ENCODE measurements around the gene KRT75. TPM values are rescaled to one million over a fixed set of nuclear protein-coding genes. Genes with fewer than 3 reads are reported as not detected.

Gene KRT75
- total and polyA plus RNA-seq, 4 donors = 0.06 to 0.12 TPM; not detected in 2

- no CpG with 5 or more reads among the region's 1 CpG for WGBS (ENCODE audit: insufficient coverage)
- no peaks in the 10 kb centered on the region for H3K36me3 ChIP-seq (ENCODE audit: control insufficient read depth, insufficient read depth, low read length)
Observed at GRCh38 chr12:52419656-52420055, 14.5 kb downstream of the KRT75 start.

GRCh38 chr12:52418576-52419110, 15.5 kb downstream of the KRT75 start:
- 89% methylated on average over 4 of the region's 4 CpGs for WGBS (ENCODE audit: insufficient coverage)
- no peaks in the 10 kb centered on the region for H3K9me3 ChIP-seq (ENCODE audit: control insufficient read depth, insufficient read depth, low read length)
- no peaks in the 10 kb centered on the region for H3K36me3 ChIP-seq (ENCODE audit: control insufficient read depth, insufficient read depth, low read length)
- no peak for DNase-seq (ENCODE audit: low read depth in 4 of 6, low spot score in 6 of 6)
- no peaks in the 10 kb centered on the region for H3K27me3 ChIP-seq (ENCODE audit: control insufficient read depth, insufficient read depth, low read length)
- no peak overlapping the region for H3K4me3 ChIP-seq (ENCODE audit: low read depth, low read length)
- H3K4me1 ChIP-seq (ENCODE audit: control insufficient read depth, insufficient read depth, low read length) = peaks cover 11% of the 10 kb centered on the region
- no peak overlapping the region for H3K27ac ChIP-seq (ENCODE audit: low read depth, low read length)

More at GRCh38 chr12:52419656-52420055, 14.5 kb downstream of the KRT75 start:
- Histone ChIP-seq H3K27ac (ENCODE audit: low read depth, low read length) (no peak overlapping the region), H3K9me3 (ENCODE audit: control insufficient read depth, insufficient read depth, low read length) (no peaks in the 10 kb centered on the region), H3K4me3 (ENCODE audit: low read depth, low read length) (no peak overlapping the region), H3K27me3 (ENCODE audit: control insufficient read depth, insufficient read depth, low read length) (no peaks in the 10 kb centered on the region), H3K4me1 (ENCODE audit: control insufficient read depth, insufficient read depth, low read length) (peaks cover 13% of the 10 kb centered on the region)
- DNase-seq (ENCODE audit: low read depth in 4 of 6, low spot score in 6 of 6) = no peak

DNA sequence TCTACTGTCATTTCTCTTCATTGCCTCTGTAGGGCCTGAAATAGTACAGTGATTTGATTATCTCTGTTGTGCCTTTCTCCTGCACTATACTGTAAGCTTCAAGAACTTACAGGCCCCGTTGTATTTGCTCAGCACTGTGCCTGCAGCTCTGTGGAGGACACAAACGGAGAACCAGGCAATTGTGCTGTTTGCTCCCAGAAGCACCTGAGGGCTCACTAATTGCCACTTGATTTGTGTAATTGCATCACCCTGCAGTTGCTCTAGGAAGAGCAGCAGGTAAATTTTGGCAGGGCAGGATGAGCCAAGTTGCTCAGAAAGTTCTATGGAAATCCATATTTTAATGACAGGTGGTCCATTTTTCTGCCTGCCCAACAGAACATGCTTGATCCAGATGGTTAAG, 16.4 kb downstream of the KRT75 start:
- Histone ChIP-seq H3K27ac (ENCODE audit: low read depth, low read length) (no peak overlapping the region), H3K36me3 (ENCODE audit: control insufficient read depth, insufficient read depth, low read length) (no peaks in the 10 kb centered on the region), H3K27me3 (ENCODE audit: control insufficient read depth, insufficient read depth, low read length) (no peaks in the 10 kb centered on the region), H3K4me3 (ENCODE audit: low read depth, low read length) (no peak overlapping the region), H3K4me1 (ENCODE audit: control insufficient read depth, insufficient read depth, low read length) (peaks cover 7% of the 10 kb centered on the region), H3K9me3 (ENCODE audit: control insufficient read depth, insufficient read depth, low read length) (no peaks in the 10 kb centered on the region)
- 45% methylated on average over 2 of the region's 2 CpGs for WGBS (ENCODE audit: insufficient coverage)
- peak in 1 of 6 donors; percentile 53 for DNase-seq (ENCODE audit: low read depth in 4 of 6, low spot score in 6 of 6)

DNA sequence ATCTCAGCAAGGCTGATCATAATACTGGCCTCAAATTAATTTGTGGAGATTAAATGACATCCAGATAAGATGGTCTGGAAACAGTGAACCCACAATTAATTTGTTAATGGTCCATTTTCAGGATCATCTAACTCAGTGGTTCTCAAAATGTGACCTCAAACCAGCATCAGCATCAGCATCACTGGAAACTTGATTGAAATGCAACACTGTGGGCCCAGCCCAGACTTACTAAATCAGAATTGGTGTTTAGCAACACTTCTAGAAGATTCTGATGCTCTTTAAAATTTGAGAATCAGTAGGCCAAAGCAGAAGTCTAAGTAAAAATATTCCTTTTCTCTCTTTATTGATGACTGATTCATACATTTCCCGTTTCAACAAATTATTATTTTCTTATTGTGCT, 17.4 kb downstream of the KRT75 start:
- no CpG with 5 or more reads among the region's 1 CpG for WGBS (ENCODE audit: insufficient coverage)
- H3K27me3 ChIP-seq (ENCODE audit: control insufficient read depth, insufficient read depth, low read length) = no peaks in the 10 kb centered on the region
- no peak for DNase-seq (ENCODE audit: low read depth in 4 of 6, low spot score in 6 of 6)
- no peaks in the 10 kb centered on the region for H3K36me3 ChIP-seq (ENCODE audit: control insufficient read depth, insufficient read depth, low read length)
- no peak overlapping the region for H3K27ac ChIP-seq (ENCODE audit: low read depth, low read length)
- H3K4me3 ChIP-seq (ENCODE audit: low read depth, low read length) = no peak overlapping the region
- no peaks in the 10 kb centered on the region for H3K9me3 ChIP-seq (ENCODE audit: control insufficient read depth, insufficient read depth, low read length)
- H3K4me1 ChIP-seq (ENCODE audit: control insufficient read depth, insufficient read depth, low read length) = peaks cover 7% of the 10 kb centered on the region

- peak in 2 of 6 donors; percentile 22 to 24 for DNase-seq (ENCODE audit: low read depth in 4 of 6, low spot score in 6 of 6)
- Histone ChIP-seq H3K27ac (ENCODE audit: low read depth, low read length) (no peak overlapping the region), H3K36me3 (ENCODE audit: control insufficient read depth, insufficient read depth, low read length) (no peaks in the 10 kb centered on the region), H3K4me1 (ENCODE audit: control insufficient read depth, insufficient read depth, low read length) (peaks cover 7% of the 10 kb centered on the region), H3K27me3 (ENCODE audit: control insufficient read depth, insufficient read depth, low read length) (no peaks in the 10 kb centered on the region), H3K4me3 (ENCODE audit: low read depth, low read length) (no peak overlapping the region), H3K9me3 (ENCODE audit: control insufficient read depth, insufficient read depth, low read length) (no peaks in the 10 kb centered on the region)
- 79% methylated on average over 8 of the region's 10 CpGs for WGBS (ENCODE audit: insufficient coverage)
Observed at GRCh38 chr12:52415870-52416750, 18.1 kb downstream of the KRT75 start.

DNA sequence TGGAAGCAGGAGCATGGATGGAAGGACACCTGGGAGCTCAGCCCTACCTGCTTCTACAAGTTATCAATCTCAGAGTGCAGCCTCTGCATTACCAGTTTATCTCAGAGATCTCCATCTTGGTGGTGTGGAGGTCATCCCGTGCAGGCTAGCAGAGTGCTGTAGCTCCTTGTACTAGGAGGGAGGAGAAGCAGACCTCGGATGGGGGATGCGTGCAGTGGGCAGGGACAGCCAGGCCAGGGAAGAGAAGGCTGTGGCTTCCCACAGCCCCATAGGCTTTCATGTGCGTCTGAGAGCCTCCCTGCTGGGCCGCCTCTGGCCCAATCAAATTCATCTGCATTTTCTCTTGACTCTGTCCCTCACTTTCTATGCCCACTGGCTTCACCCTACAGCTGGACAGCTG, 19.2 kb downstream of the KRT75 start:
- H3K27ac ChIP-seq (ENCODE audit: low read depth, low read length) = no peak overlapping the region
- no peak for DNase-seq (ENCODE audit: low read depth in 4 of 6, low spot score in 6 of 6)
- H3K36me3 ChIP-seq (ENCODE audit: control insufficient read depth, insufficient read depth, low read length) = no peaks in the 10 kb centered on the region
- 81% methylated on average over 3 of the region's 5 CpGs for WGBS (ENCODE audit: insufficient coverage)
- H3K4me3 ChIP-seq (ENCODE audit: low read depth, low read length) = no peak overlapping the region
- H3K9me3 ChIP-seq (ENCODE audit: control insufficient read depth, insufficient read depth, low read length) = no peaks in the 10 kb centered on the region
- no peaks in the 10 kb centered on the region for H3K27me3 ChIP-seq (ENCODE audit: control insufficient read depth, insufficient read depth, low read length)
- H3K4me1 ChIP-seq (ENCODE audit: control insufficient read depth, insufficient read depth, low read length) = peaks cover 7% of the 10 kb centered on the region

DNA sequence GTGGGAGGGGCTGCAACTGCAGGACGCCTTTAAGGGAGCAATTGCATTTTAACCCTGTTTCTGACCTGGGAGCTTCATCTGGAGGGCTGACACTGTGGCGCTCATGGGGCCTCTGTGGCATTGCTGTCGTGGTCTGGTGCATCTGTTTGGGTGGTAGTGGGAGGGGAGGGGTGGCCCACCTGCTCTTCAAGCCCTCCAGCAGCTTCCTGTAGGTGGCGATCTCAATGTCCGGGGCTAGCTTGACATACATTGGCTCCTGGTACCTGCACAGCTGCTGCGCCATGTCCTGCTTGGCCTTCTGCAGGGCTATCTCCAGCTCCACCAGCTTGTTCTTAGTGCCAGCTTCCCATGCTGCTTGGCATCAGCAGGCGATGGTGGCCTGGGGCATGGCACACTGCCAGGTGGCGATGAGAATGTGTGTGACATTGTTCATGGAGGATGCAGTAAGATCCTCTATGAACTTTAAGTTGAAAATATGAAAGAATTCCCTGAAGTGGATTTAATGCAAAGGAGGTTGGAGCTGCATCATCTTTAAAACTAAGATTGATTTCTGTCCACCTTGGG, 20.3 kb downstream of the KRT75 start:
- Histone ChIP-seq H3K27me3 (ENCODE audit: control insufficient read depth, insufficient read depth, low read length) (no peaks in the 10 kb centered on the region), H3K9me3 (ENCODE audit: control insufficient read depth, insufficient read depth, low read length) (no peaks in the 10 kb centered on the region), H3K36me3 (ENCODE audit: control insufficient read depth, insufficient read depth, low read length) (no peaks in the 10 kb centered on the region), H3K4me1 (ENCODE audit: control insufficient read depth, insufficient read depth, low read length) (peaks cover 7% of the 10 kb centered on the region), H3K27ac (ENCODE audit: low read depth, low read length) (no peak overlapping the region), H3K4me3 (ENCODE audit: low read depth, low read length) (no peak overlapping the region)
- no peak for DNase-seq (ENCODE audit: low read depth in 4 of 6, low spot score in 6 of 6)
- 68% methylated on average over 7 of the region's 8 CpGs for whole genome bisulfite sequencing (ENCODE audit: insufficient coverage)

GRCh38 chr12:52413202-52413601, 21.0 kb downstream of the KRT75 start:
- 52% methylated on average over 3 of the region's 4 CpGs for WGBS (ENCODE audit: insufficient coverage)
- no peaks in the 10 kb centered on the region for H3K9me3 ChIP-seq (ENCODE audit: control insufficient read depth, insufficient read depth, low read length)
- H3K27ac ChIP-seq (ENCODE audit: low read depth, low read length) = no peak overlapping the region

DNA sequence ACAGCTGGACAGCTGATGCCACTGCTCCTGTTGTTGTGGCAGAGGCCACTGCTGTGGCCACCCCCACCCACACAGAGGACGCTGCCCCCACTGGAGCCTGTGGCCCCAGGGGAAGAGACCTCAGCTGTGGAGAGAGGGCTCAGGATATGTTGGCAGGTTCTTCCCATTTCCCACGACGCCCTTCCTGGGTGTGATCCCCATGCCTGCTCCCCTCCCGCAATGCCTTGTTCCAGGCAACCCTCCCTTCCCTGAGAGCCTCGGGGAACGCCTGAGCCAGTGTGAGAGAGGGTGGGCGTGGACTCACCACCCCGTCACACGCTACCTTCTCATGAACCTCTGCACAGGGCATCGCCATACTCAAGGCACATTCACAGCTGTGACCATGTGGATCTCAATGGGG, 22.4 kb downstream of the KRT75 start:
- Histone ChIP-seq H3K36me3 (ENCODE audit: control insufficient read depth, insufficient read depth, low read length) (no peaks in the 10 kb centered on the region), H3K4me1 (ENCODE audit: control insufficient read depth, insufficient read depth, low read length) (peaks cover 3% of the 10 kb centered on the region), H3K9me3 (ENCODE audit: control insufficient read depth, insufficient read depth, low read length) (no peaks in the 10 kb centered on the region), H3K4me3 (ENCODE audit: low read depth, low read length) (no peak overlapping the region), H3K27me3 (ENCODE audit: control insufficient read depth, insufficient read depth, low read length) (no peaks in the 10 kb centered on the region), H3K27ac (ENCODE audit: low read depth, low read length) (no peak overlapping the region)
- WGBS (ENCODE audit: insufficient coverage) = 90% methylated on average over 8 of the region's 10 CpGs
- DNase-seq (ENCODE audit: low read depth in 4 of 6, low spot score in 6 of 6) = no peak

More at GRCh38 chr12:52413202-52413601, 21.0 kb downstream of the KRT75 start:
- H3K4me3 ChIP-seq (ENCODE audit: low read depth, low read length) = no peak overlapping the region
- H3K36me3 ChIP-seq (ENCODE audit: control insufficient read depth, insufficient read depth, low read length) = no peaks in the 10 kb centered on the region
- DNase-seq (ENCODE audit: low read depth in 4 of 6, low spot score in 6 of 6) = no peak
- H3K27me3 ChIP-seq (ENCODE audit: control insufficient read depth, insufficient read depth, low read length) = no peaks in the 10 kb centered on the region
- H3K4me1 ChIP-seq (ENCODE audit: control insufficient read depth, insufficient read depth, low read length) = peaks cover 7% of the 10 kb centered on the region
